Measurements from ENCODE around the gene ITPR3.

The ITPR3 gene

GRCh38 chr6:33730611-33731010 is 109.5 kb downstream of the ITPR3 start:
- Histone ChIP-seq H3K4me3 (ENCODE audit: extremely low read depth, insufficient read depth, low read length, poor library complexity, severe bottlenecking) (no peak overlapping the region), H3K27ac (ENCODE audit: low read depth, low read length, severe bottlenecking) (no peak overlapping the region), H3K36me3 (ENCODE audit: control insufficient read depth, insufficient read depth, low read length) (peaks cover 9% of the 10 kb centered on the region), H3K9me3 (ENCODE audit: control insufficient read depth, low read length) (no peaks in the 10 kb centered on the region), H3K4me1 (ENCODE audit: control insufficient read depth, insufficient read depth, low read length, poor library complexity, severe bottlenecking) (peaks cover 16% of the 10 kb centered on the region)
- WGBS, 2 experiments (ENCODE audit: insufficient coverage in 2 of 2), result 77 to 83% methylated on average over 9 of the region's 10 CpGs

DNA sequence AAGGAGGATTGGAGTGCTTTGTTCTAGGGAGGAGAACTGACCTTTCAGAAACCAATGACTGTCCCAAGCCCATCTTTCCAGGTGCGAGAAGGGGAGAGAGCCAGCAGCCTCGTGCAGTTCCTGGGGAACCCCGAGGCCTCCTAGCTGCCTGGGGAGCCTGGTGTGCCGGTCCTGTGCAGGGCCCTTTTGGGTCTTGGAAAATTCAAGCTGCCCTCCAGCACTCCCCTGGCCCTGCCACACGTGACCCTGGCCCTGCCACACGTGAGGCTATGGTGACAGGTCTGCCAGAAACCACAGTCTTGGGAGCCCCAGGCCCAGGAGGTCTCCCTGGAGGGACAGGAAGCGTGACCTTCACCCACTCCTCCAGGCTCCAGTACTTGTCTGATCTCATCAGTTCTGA is 109.9 kb downstream of the ITPR3 start:
- Histone ChIP-seq H3K36me3 (ENCODE audit: control insufficient read depth, insufficient read depth, low read length) (peaks cover 9% of the 10 kb centered on the region), H3K4me1 (ENCODE audit: control insufficient read depth, insufficient read depth, low read length, poor library complexity, severe bottlenecking) (peaks cover 16% of the 10 kb centered on the region), H3K9me3 (ENCODE audit: control insufficient read depth, low read length) (no peaks in the 10 kb centered on the region), H3K27ac (ENCODE audit: low read depth, low read length, severe bottlenecking) (no peak overlapping the region), H3K4me3 (ENCODE audit: extremely low read depth, insufficient read depth, low read length, poor library complexity, severe bottlenecking) (no peak overlapping the region)
- WGBS, 2 experiments (ENCODE audit: insufficient coverage in 2 of 2), result 81 to 89% methylated on average over 6 of the region's 7 CpGs

DNA sequence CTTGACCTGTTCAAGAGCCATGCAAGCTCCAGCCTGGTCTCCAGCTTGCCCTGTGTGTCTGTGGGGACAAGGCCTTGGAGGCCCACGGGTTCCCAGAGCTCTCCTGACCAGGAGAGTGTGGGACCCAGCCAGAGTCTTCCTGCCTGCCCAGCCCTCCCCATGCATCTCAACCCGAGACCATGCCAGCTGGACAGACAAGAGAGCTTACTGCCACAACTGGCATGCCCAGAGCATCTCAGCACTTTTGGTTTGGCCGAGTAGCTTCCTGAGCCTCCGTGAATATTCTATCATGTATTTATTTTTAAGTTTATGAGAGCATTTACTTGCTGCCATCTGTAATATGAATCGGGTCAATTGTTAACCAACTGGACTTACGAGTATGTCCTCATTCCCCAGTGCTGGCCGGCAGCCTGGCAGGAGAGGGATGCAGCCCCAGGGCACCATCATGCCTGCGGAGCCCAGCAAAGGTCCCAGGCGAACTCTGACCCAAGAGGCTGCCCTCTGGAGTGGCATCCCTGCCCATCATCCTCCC is 110.7 kb downstream of the ITPR3 start:
- Histone ChIP-seq H3K9me3 (ENCODE audit: control insufficient read depth, low read length) (no peaks in the 10 kb centered on the region), H3K36me3 (ENCODE audit: control insufficient read depth, insufficient read depth, low read length) (peaks cover 9% of the 10 kb centered on the region), H3K27ac (ENCODE audit: low read depth, low read length, severe bottlenecking) (no peak overlapping the region), H3K4me3 (ENCODE audit: extremely low read depth, insufficient read depth, low read length, poor library complexity, severe bottlenecking) (no peak overlapping the region), H3K4me1 (ENCODE audit: control insufficient read depth, insufficient read depth, low read length, poor library complexity, severe bottlenecking) (peaks cover 16% of the 10 kb centered on the region)
- WGBS, 2 experiments (ENCODE audit: insufficient coverage in 2 of 2), result 91 to 98% methylated on average over 5 to 6 of the region's 9 CpGs

DNA sequence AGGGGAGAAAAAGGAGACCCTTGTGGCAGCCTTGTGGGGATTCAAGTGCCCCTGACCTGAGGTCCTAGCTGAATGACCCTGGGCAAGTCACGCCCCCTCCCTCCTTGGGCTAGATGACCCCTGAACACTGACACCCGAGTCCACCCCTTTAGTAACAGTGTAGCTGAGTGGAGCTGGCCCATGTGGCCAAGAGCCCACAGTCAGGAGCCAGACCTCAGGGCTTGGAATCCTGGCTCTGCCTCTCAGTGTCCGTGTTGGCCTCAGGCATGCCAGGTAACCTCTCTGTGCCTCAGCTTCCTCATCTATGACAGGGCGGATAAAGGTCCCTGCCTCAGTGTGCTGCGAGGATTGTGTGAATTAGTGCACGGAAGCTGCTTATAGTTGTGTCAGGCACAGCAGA is 111.3 kb downstream of the ITPR3 start:
- Histone ChIP-seq H3K36me3 (ENCODE audit: control insufficient read depth, insufficient read depth, low read length) (peaks cover 9% of the 10 kb centered on the region), H3K4me3 (ENCODE audit: extremely low read depth, insufficient read depth, low read length, poor library complexity, severe bottlenecking) (no peak overlapping the region), H3K9me3 (ENCODE audit: control insufficient read depth, low read length) (no peaks in the 10 kb centered on the region), H3K27ac (ENCODE audit: low read depth, low read length, severe bottlenecking) (no peak overlapping the region), H3K4me1 (ENCODE audit: control insufficient read depth, insufficient read depth, low read length, poor library complexity, severe bottlenecking) (peaks cover 16% of the 10 kb centered on the region)
- whole genome bisulfite sequencing, 2 experiments (ENCODE audit: insufficient coverage in 2 of 2), result 93% methylated on average over 4 to 6 of the region's 6 CpGs

DNA sequence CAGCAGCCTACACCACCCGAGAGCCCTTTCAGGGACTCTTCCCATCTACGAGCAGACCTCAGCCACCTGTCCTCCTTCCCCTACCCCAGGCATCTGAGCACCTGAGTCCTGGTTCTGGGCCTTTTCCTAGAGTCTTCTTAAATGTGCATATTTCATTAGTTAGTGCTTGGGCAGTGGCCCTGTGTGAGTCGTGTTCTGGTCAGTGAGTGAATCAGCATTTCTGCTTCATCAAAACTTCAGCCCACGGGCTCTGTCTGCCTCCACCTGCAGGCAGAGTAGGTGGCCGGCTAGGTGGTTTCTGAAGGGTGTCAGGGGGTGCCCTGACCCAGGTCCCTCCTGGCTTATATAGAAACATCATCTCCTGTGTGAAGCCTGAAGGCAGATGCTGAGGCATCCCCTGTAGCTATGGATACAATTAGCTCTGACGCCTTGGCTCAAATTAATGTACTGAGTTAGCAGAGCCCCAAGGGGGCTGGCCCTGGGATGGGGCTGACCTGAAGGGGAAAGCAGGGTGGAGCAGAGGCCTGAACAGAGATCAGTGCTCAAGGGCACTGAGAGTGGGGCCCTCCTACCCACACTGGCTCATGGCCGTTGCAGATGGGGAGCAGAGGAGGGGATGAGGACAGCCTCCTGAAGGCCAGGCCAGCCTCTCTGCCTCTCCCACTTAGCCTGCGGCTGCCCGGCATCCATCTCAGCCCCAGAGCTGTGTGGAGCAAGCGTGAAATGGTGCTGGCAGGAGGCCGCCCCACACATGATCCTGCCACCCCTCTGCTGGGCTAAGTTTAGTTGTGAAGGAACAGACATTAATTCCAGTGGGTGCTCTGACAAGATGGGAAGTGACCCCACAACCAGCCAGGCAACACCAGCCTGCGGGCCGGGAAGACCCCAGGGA is 111.9 kb downstream of the ITPR3 start:
- peaks cover 13% of the 10 kb centered on the region for H3K36me3 ChIP-seq (ENCODE audit: control insufficient read depth, insufficient read depth, low read length)
- WGBS, 2 experiments (ENCODE audit: insufficient coverage in 2 of 2), result 87 to 92% methylated on average over 7 to 9 of the region's 13 CpGs
- H3K4me1 ChIP-seq (ENCODE audit: control insufficient read depth, insufficient read depth, low read length, poor library complexity, severe bottlenecking), result peaks cover 16% of the 10 kb centered on the region
- H3K9me3 ChIP-seq (ENCODE audit: control insufficient read depth, low read length), result no peaks in the 10 kb centered on the region
- H3K27ac ChIP-seq (ENCODE audit: low read depth, low read length, severe bottlenecking), result no peak overlapping the region
- H3K4me3 ChIP-seq (ENCODE audit: extremely low read depth, insufficient read depth, low read length, poor library complexity, severe bottlenecking), result no peak overlapping the region

DNA sequence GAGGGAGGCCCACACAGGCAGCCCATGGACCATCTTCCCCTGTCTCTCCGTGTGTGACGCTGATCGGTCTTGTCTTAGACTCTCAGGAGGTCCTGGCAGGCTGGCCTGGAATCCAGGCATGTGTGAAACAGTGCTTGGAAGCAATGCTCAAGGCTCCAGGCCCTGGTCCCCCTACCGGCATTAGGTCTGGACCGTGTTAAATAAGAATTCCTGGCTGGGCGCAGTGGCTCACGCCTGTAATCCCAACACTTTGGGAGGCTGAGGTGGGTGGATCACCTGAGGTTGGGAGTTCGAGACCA is 112.5 kb downstream of the ITPR3 start:
- H3K36me3 ChIP-seq (ENCODE audit: control insufficient read depth, insufficient read depth, low read length), result peaks cover 15% of the 10 kb centered on the region
- 92 to 94% methylated on average over 8 of the region's 8 CpGs for WGBS, 2 experiments (ENCODE audit: insufficient coverage in 2 of 2)
- no peak overlapping the region for H3K27ac ChIP-seq (ENCODE audit: low read depth, low read length, severe bottlenecking)
- H3K4me3 ChIP-seq (ENCODE audit: extremely low read depth, insufficient read depth, low read length, poor library complexity, severe bottlenecking), result no peak overlapping the region
- peaks cover 16% of the 10 kb centered on the region for H3K4me1 ChIP-seq (ENCODE audit: control insufficient read depth, insufficient read depth, low read length, poor library complexity, severe bottlenecking)
- no peaks in the 10 kb centered on the region for H3K9me3 ChIP-seq (ENCODE audit: control insufficient read depth, low read length)

DNA sequence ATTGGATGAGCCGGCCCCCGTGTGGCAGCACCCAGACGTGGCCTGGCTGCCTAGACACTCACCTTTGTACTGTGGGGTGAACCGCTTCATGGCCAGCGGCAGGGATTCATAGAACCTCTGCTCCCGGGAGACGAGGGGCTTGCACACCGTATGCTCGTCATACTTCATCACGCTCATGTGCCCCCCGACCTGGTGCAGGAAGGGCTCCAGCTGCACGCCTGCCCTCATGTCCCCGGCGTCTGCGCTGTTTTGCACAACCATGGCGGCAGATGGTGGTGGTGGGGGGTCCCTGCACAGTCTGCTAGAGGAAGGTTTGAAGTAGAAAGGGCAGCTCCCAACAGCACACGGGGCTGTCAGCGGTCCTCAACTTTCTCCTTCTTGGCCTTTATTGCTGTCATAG is 114.1 kb downstream of the ITPR3 start:
- WGBS, 2 experiments (ENCODE audit: insufficient coverage in 2 of 2), result 82 to 87% methylated on average over 16 to 18 of the region's 18 CpGs
- Histone ChIP-seq H3K4me3 (ENCODE audit: extremely low read depth, insufficient read depth, low read length, poor library complexity, severe bottlenecking) (no peak overlapping the region), H3K4me1 (ENCODE audit: control insufficient read depth, insufficient read depth, low read length, poor library complexity, severe bottlenecking) (peaks cover 16% of the 10 kb centered on the region), H3K9me3 (ENCODE audit: control insufficient read depth, low read length) (no peaks in the 10 kb centered on the region), H3K36me3 (ENCODE audit: control insufficient read depth, insufficient read depth, low read length) (peaks cover 19% of the 10 kb centered on the region), H3K27ac (ENCODE audit: low read depth, low read length, severe bottlenecking) (no peak overlapping the region)

DNA sequence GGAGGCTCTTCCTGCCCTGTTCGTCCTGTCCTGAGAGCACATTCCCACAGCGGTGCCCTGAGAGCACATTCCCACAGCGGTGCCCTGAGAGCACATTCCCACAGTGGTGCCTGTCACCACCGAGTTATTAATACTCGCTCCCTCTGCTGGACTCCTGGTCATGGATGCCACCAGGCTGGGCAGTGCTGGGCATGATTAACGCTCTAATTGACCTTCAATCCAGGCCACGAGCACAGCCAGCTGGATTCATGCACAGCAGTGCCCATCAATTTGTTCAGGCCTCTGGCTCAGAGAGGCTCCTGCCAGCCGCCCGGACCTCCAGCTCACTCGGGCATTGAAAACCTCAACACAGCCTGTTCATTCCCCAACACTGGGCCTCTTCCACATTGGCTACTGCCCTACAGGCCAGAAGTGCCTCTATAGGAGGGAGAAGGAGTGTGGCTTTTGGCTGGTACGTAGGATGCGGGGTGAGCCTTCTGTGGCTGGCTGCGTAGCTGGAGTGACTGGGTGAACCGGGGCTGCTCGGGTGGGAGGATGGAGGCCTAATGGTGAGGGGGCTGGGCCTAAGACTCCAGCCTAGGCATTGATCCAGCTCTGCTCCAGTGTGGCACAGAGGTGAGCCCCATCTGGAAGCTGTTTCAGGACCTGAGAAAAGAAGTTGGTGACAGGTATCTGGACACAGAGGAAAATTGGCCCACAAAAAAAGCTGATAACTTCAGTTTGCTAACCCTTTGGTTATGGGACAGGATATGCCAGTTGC is 116.3 kb downstream of the ITPR3 start:
- H3K4me1 ChIP-seq (ENCODE audit: control insufficient read depth, insufficient read depth, low read length, poor library complexity, severe bottlenecking), result peaks cover 21% of the 10 kb centered on the region
- 91 to 92% methylated on average over 12 of the region's 15 CpGs for WGBS, 2 experiments (ENCODE audit: insufficient coverage in 2 of 2)
- H3K4me3 ChIP-seq (ENCODE audit: extremely low read depth, insufficient read depth, low read length, poor library complexity, severe bottlenecking), result no peak overlapping the region
- no peaks in the 10 kb centered on the region for H3K9me3 ChIP-seq (ENCODE audit: control insufficient read depth, low read length)
- no peak overlapping the region for H3K27ac ChIP-seq (ENCODE audit: low read depth, low read length, severe bottlenecking)
- H3K36me3 ChIP-seq (ENCODE audit: control insufficient read depth, insufficient read depth, low read length), result peaks cover 21% of the 10 kb centered on the region

- H3K36me3 ChIP-seq (ENCODE audit: control insufficient read depth, insufficient read depth, low read length), result peaks cover 21% of the 10 kb centered on the region
- H3K4me3 ChIP-seq (ENCODE audit: extremely low read depth, insufficient read depth, low read length, poor library complexity, severe bottlenecking), result no peak overlapping the region
- H3K9me3 ChIP-seq (ENCODE audit: control insufficient read depth, low read length), result no peaks in the 10 kb centered on the region
- H3K4me1 ChIP-seq (ENCODE audit: control insufficient read depth, insufficient read depth, low read length, poor library complexity, severe bottlenecking), result peaks cover 18% of the 10 kb centered on the region
- H3K27ac ChIP-seq (ENCODE audit: low read depth, low read length, severe bottlenecking), result no peak overlapping the region
- WGBS, 2 experiments (ENCODE audit: insufficient coverage in 2 of 2), result 95 to 96% methylated on average over 5 to 7 of the region's 9 CpGs
Observed at GRCh38 chr6:33738153-33738552, 117.0 kb downstream of the ITPR3 start.

DNA sequence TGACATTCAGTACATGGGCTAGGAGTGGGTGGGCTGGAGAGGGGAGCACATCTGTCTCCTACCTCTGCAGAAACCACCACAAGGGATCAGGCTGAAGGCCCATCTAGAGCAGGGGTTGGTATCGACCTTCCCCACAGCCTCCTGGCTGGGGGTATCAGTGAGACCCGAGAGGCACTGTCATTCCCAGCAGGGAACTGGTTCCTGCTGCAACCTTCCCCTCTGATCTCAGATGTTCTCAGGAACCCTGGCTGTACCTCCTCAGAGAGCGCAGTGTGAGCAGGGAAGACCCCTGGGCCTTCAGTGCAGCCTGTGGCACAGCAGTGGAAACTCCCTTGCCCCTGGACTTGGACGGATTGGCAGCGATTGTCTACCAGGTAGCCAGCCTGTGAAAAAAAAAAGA is 117.8 kb downstream of the ITPR3 start:
- 86 to 90% methylated on average over 5 of the region's 5 CpGs for WGBS, 2 experiments (ENCODE audit: insufficient coverage in 2 of 2)
- H3K27ac ChIP-seq (ENCODE audit: low read depth, low read length, severe bottlenecking), result no peak overlapping the region
- no peak overlapping the region for H3K4me3 ChIP-seq (ENCODE audit: extremely low read depth, insufficient read depth, low read length, poor library complexity, severe bottlenecking)
- H3K9me3 ChIP-seq (ENCODE audit: control insufficient read depth, low read length), result no peaks in the 10 kb centered on the region
- peaks cover 17% of the 10 kb centered on the region for H3K4me1 ChIP-seq (ENCODE audit: control insufficient read depth, insufficient read depth, low read length, poor library complexity, severe bottlenecking)
- peaks cover 23% of the 10 kb centered on the region for H3K36me3 ChIP-seq (ENCODE audit: control insufficient read depth, insufficient read depth, low read length)

GRCh38 chr6:33739571-33739970 is 118.4 kb downstream of the ITPR3 start:
- Histone ChIP-seq H3K4me1 (ENCODE audit: control insufficient read depth, insufficient read depth, low read length, poor library complexity, severe bottlenecking) (peaks cover 16% of the 10 kb centered on the region), H3K27ac (ENCODE audit: low read depth, low read length, severe bottlenecking) (no peak overlapping the region), H3K36me3 (ENCODE audit: control insufficient read depth, insufficient read depth, low read length) (peaks cover 23% of the 10 kb centered on the region), H3K9me3 (ENCODE audit: control insufficient read depth, low read length) (no peaks in the 10 kb centered on the region), H3K4me3 (ENCODE audit: extremely low read depth, insufficient read depth, low read length, poor library complexity, severe bottlenecking) (no peak overlapping the region)
- 91 to 94% methylated on average over 5 of the region's 5 CpGs for WGBS, 2 experiments (ENCODE audit: insufficient coverage in 2 of 2)

Measured in mesodermal cell (in vitro differentiated cells).